Measurements from ENCODE around the gene KATNB1.

DNA sequence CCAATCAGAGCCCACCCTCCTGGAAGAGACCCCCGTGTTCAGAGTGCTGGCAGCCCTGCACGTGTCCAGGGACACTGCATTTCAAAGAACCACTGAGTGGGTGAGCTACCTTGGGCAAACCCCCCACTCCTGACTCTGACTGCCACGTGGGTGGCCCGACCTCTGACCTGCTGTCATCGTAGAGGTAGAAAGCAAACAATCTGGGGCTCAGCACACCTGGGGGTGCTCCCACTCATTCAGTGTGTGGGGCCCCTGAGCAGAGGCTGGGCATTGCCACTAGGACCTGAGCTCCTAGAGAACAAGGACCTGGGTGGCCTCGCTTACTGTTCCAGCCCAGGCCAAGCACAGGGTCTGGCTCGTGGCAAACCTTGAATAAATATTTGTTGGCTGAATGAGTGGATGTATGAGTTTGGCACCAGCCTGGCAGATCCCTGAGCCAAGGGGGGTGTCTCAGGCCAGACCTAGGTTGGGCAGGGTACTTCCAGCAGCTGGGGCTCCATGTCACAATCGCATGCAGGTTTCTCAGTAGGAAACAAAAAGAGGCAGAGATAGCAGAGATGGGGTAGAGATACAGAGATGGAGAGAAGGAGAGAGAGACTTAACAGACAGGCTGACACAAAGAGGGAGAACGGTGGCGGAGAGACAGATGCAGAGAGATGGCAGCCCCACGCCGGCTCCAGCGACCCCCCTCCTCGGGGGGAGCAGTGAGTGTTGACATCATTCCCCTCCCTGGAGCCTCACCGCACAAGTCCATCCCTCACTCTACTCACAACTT lies 46.4 kb upstream of the KATNB1 start:
- TF ChIP-seq, protein P1, sequence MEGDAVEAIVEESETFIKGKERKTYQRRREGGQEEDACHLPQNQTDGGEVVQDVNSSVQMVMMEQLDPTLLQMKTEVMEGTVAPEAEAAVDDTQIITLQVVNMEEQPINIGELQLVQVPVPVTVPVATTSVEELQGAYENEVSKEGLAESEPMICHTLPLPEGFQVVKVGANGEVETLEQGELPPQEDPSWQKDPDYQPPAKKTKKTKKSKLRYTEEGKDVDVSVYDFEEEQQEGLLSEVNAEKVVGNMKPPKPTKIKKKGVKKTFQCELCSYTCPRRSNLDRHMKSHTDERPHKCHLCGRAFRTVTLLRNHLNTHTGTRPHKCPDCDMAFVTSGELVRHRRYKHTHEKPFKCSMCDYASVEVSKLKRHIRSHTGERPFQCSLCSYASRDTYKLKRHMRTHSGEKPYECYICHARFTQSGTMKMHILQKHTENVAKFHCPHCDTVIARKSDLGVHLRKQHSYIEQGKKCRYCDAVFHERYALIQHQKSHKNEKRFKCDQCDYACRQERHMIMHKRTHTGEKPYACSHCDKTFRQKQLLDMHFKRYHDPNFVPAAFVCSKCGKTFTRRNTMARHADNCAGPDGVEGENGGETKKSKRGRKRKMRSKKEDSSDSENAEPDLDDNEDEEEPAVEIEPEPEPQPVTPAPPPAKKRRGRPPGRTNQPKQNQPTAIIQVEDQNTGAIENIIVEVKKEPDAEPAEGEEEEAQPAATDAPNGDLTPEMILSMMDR (conservative IDR thresholded peaks at IDR 0.05; ENCODE audit: low read length): no peak
- no peak for TF ChIP-seq EZH2phosphoT487 (IDR thresholded peaks at IDR 0.05; ENCODE audit: borderline replicate concordance, low read depth, low read length)

Measured in OCI-LY7 (cell line).